ENCODE data around the gene ERC2.
"Not testable (repeated sequence)": the region's sequence is repeated elsewhere in the genome, so short reads cannot be mapped to it uniquely, and the experiment has no call there.

Gene ERC2

DNA sequence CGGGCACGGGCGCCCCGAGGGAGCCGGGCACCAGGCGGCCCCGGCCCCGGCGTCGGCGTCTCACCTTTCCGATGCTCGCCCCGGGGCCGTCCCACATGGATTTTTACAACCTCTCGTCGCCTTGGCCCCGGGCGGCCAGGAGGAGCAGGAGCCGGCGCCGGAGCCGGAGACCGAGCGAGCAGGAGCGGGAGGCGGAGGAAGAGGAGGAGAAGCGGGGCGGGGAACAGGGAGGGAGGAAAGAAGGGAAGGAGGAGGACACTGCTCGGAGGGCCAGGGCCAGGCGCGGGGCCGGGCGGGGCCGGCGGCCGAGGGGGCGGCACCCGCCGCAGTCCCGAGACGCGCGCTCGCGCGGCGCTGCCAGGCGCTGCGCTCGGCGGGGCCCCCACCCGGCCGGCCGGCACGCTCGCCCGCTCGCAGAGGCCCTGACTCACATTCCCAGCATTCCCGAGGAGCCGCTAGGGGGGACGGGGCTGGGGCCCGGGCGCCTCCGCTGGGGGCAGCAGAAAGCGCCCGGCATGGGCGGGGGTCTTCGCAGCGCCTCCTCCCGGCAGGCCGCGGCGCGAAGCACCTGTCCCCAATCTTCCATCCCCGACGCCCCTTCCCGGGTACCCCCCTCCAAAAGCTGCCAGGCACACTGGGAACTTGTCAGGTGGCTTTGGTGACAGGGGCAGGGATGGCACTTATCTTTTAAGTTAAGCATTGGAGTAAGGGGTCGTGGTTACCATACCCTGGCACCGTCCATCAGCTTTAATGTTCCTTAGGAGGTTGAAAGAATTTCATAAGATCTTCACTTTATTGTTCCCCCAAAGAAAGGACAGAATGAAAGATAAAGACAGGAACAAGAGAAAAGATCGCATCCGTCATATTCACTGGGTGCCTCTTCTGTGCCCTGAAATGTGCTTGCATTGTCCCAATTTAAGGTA lies at the start of gene ERC2:
Gene ERC2 (minus strand): TSS at position 284 of the 923 bp plus-strand sequence.
- peak; percentile 56 for DNase-seq

DNA sequence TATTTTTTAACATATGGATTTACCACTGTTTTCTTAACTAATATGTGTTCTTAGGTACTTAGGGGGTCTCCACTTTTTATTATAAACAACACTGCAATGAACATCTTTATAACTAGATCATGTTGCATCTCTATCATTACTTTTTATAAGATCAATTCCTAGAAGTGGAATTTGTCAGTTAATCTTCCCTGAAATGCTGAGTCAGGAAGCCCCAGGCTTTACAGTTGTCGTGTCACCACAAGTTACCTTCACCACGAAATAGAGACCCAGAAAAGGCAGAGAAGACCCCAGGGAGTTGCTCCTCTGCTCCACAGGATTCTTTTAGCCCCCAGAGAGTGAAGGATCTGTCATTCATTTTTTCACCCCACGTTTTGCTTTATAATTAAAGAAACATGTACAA lies 34.5 kb upstream of the ERC2 start:
- DNase-seq = no peak

- DNase-seq = not testable (repeated sequence)
Observed at GRCh38 chr3:56496376-56496775, 28.1 kb upstream of the ERC2 start.

- DNase-seq = peak; percentile 71
Observed at GRCh38 chr3:56494679-56495322, 26.5 kb upstream of the ERC2 start.

DNA sequence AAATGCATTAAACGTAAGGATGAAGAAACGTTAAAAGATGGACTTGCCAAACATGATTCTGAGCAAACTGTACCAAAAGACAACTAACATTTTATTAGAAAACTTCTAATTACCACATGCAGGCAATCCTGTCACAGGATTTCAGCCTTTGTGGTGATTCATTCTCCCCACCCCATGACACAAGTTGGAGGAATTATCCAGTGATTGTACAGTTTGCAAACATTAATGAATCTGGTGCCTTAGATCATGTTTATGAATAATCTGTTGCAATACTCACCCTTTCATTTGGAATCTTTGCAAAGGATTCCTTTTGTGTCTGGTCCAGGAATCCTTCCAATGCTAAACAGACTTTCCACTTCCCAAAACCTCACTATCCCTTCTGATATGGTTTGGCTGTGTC lies 23.3 kb upstream of the ERC2 start:
- no peak for DNase-seq

- no peak for DNase-seq
Observed at GRCh38 chr3:56488812-56489600, 20.7 kb upstream of the ERC2 start.

DNA sequence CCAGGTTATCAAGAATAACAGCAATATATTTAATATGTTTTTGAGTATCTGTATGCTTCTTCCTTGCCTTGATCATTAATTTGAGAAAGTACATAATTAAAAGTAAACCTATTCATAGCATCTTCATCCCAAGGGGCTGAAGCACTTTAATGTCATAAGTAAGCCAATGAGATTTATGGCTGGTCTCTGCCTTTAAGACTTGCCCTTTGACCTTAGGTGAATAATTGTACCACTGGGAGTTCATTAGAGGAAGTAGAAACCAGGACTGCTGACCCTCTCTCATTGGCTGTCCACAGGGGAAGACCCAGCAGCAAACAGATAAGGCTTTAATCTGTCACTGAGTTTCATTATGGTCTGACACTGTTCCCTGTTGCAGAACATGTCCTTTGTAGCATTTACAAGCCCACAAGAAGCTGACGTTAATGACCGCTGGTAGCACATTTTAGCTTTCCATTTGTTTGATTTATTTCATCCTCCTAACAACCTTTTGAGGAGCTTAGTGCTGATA lies 16.3 kb upstream of the ERC2 start:
- no peak for DNase-seq

DNA sequence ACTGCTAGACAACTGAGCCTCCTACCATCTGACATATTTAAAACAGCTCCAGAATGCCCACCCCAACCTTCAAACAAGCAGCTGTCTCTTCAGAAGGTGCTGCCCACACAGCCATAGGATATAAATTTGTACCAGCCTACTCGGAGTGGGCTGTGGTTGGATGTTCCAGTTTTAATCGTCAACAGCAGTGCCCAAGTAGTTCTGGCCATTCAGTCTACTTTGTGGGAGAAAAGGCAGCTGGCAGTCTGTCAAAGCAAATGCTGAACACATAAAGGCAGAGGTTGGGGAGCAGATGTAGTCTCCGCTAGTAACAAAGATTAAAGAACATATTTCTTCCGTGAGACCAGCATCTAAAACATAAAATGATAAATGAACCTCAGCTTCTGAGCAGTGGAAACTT lies 15.9 kb upstream of the ERC2 start:
- no peak for DNase-seq

DNA sequence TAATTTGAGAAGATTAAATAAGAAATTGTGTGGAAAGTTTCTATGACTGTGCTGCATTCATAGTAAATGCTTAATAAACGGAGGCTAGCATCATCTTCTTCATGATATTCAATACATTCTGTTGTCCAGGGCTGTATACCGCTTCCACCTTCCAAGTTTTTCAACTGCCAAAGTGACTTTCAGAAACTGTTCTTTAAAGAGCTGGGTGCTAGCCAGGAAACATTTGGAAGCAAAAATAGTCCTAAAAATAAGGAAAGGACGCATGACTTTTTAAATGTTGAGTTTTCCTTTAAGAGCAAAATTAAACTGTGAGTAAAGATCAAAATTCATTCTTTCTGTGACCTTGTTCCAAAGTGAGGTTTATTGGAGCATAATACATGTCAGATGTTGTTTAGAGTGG lies 9.4 kb upstream of the ERC2 start:
- no peak for DNase-seq

DNA sequence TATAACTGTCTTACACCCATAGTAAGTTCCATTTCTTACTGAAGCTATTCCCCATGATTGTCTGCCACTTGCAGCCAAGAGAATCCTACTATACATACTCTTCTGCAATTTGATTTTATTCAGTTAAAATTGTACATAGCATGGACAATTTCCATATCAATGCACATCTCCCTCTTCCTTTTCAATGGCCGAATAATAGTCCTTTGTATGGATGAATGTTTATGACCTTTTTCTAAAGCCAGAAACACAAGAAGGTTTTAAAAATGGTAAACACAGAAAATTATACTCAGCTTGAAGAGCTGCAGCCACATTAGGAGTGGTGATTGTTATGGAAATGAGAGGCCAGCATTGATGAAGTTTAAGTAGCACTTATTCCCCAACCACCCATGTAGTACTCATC lies 8.5 kb upstream of the ERC2 start:
- no peak for DNase-seq

GRCh38 chr3:56471771-56472170 lies 3.5 kb upstream of the ERC2 start:
- DNase-seq = no peak

GRCh38 chr3:56469141-56469540 lies 874 bp upstream of the ERC2 start:
- DNase-seq = no peak

DNA sequence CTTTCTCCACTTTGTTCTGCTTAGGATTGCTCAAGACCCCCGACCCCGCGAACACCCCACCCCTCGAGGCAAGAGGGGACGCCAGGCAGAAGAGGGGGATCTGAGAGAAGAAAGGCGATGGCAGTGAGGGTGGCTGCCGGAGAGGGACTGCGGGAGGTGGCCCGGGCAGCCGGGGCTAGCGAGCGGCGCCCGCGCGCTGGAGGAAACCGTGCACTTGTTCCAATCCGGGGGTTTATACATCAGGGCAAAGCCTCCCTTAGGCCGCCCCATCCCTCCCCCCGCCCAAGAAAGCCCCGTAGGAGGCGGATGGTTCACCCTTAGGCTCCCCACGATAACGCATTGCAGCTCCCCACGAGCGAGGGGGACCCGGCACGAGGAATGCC lies 475 bp downstream of the ERC2 start:
- DNase-seq = peak; percentile 52

GRCh38 chr3:56467108-56467507 lies 1.2 kb downstream of the ERC2 start:
- DNase-seq = peak; percentile 53

DNA sequence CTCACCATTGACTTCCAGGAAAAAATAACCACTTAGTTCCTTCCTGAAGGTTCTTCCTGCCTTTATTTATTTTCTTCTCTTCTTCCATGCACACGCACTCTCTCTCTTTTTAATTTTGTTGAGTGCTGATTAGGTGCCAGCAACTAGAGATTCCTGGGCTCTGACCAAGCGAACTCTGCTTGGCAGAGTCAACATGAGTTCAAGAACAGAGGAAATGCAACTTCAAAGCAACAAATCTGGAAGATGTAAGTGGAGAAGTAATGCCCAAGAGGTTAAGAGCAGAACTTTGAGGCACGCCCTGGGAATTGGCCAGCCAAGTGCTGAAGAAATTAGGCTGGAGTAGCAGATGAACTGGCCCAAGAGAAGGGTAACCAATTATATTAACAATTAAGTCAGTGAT lies 8.5 kb downstream of the ERC2 start:
- DNase-seq = no peak

DNA sequence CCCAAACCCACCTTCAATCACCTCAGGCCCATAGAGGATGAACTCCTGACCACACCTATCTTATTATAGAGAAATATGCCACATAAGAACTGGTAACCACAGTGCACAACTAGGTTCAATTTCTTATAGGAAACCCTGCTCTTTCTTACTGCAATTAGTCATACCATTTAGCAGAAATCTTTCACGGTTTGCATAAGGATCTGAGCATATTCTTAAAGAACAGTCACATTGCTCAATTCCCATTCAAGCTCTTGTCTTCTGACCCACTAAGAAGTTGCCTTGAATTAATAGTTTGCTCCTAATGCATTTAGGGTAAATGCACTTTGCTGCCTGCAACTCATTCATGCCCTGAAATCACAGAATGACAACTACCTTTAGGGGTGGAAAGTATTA lies 9.2 kb downstream of the ERC2 start:
- no peak for DNase-seq

- DNase-seq = no peak
Observed at GRCh38 chr3:56458496-56459103, 9.7 kb downstream of the ERC2 start.

- no peak for DNase-seq
Observed at GRCh38 chr3:56456117-56456516, 12.2 kb downstream of the ERC2 start.

- no peak for DNase-seq
Observed at GRCh38 chr3:56453011-56453410, 15.3 kb downstream of the ERC2 start.

GRCh38 chr3:56452085-56452484 lies 16.2 kb downstream of the ERC2 start:
- no peak for DNase-seq

DNA sequence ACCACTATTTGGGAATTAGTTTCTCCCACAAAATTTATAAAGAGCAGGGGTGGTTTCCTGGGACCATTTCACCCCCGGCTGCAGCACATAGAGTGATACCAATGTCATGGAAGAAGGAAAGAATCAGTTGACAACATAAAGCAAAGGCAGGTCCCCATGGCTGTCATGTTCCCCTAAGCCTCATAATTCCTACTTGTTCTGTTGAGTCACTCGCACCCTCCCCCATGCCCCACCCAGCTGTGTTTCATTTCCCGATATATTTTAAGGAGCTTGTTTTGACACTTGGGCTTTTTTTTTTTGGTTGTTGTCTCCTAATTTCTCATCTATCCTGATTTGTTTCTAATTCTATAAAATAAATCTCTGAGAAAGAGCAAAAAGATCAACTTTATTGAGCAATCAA lies 24.9 kb downstream of the ERC2 start:
- no peak for DNase-seq

- no peak for DNase-seq
Observed at GRCh38 chr3:56428667-56429066, 39.6 kb downstream of the ERC2 start.

DNA sequence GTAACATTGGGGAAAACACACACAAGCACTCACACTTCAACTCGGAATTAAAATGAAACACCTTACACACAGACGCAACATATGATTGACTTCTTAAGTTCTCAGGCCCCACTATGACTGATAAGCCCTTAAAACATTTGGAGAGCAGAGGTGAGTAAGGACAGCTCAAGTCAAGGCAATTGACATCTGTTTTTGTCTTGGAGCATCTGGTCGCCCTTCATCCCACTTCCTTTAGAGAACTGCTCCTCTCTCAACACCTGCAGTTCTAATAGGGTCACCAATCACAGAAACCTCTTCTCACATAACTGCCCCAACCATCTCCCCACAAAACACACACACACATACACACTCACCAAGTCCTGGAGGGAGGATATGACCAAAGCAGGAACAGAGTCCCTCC lies 43.4 kb downstream of the ERC2 start:
- DNase-seq = no peak
